Mesenteric fat pad (tissue), 1 donor: ENCODE results near the gene MIER2. TPM values are rescaled to one million over a fixed set of nuclear protein-coding genes. Genes with fewer than 3 reads are reported as not detected.
"Not testable (repeated sequence)": the region's sequence is repeated elsewhere in the genome, so short reads cannot be mapped to it uniquely, and the experiment has no call there.

ENCODE experiments used
- DNase-seq: peaks from one replicate; pipeline ENCODE4 v3.0.0-alpha.2; 2020; ENCODE audit warnings: low spot score
- total RNA-seq: library from RNA; stranded (reverse); fragmentation: NEBNext Ultra II Directional; extraction: Animal tissue kit (Norgen Biotek cat#: 25700); gene quantifications from one replicate; pipeline ENCODE4 v1.2.1, GENCODE V29; 2021
- donor health status: DM: yes; HTN: yes; CAD: no.

The MIER2 gene
- total RNA-seq, 1 donor from 2014 or later, result 53.5 TPM

GRCh38 chr19:362683-363082 lies 18.1 kb upstream of the MIER2 start:
- no peak for DNase-seq

GRCh38 chr19:362154-362553 lies 17.6 kb upstream of the MIER2 start:
- peak; percentile 72 for DNase-seq

GRCh38 chr19:359653-359925 lies 15.0 kb upstream of the MIER2 start:
- no peak for DNase-seq

- not testable (repeated sequence) for DNase-seq
These were observed 10.9 kb upstream of the MIER2 start for GRCh38 chr19:355536-355935.

- DNase-seq, result no peak
These were observed 10.5 kb upstream of the MIER2 start for GRCh38 chr19:355134-355533.

- peak; percentile 83 for DNase-seq
These were observed 7.5 kb upstream of the MIER2 start for GRCh38 chr19:351976-352625.

- DNase-seq, result peak; percentile 74
These were observed 3.6 kb upstream of the MIER2 start for GRCh38 chr19:347946-348861.

- no peak for DNase-seq
These were observed 804 bp upstream of the MIER2 start for GRCh38 chr19:345320-345879.

- no peak for DNase-seq
These were observed 513 bp downstream of the MIER2 start for GRCh38 chr19:343941-344624.

GRCh38 chr19:343451-343931 lies 1.1 kb downstream of the MIER2 start:
- no peak for DNase-seq

- DNase-seq, result peak; percentile 90
These were observed 1.7 kb downstream of the MIER2 start for GRCh38 chr19:342801-343421.

- peak; percentile 74 for DNase-seq
These were observed 2.5 kb downstream of the MIER2 start for GRCh38 chr19:342128-342455.

GRCh38 chr19:341386-342127 lies 3.0 kb downstream of the MIER2 start:
- DNase-seq, result peak; percentile 69

- peak; percentile 80 for DNase-seq
These were observed 3.8 kb downstream of the MIER2 start for GRCh38 chr19:340620-341385.

GRCh38 chr19:339262-339887 lies 5.2 kb downstream of the MIER2 start:
- DNase-seq, result peak; percentile 12

- no peak for DNase-seq
These were observed 6.2 kb downstream of the MIER2 start for GRCh38 chr19:338421-338820.

- peak; percentile 87 for DNase-seq
These were observed 8.5 kb downstream of the MIER2 start for GRCh38 chr19:336067-336614.

- DNase-seq, result peak; percentile 74
These were observed 9.0 kb downstream of the MIER2 start for GRCh38 chr19:335486-336066.

- no peak for DNase-seq
These were observed 9.5 kb downstream of the MIER2 start for GRCh38 chr19:335072-335471.
